HUES64 (cell line): ENCODE results near the gene TYW3.
"Not testable (repeated sequence)": the region's sequence is repeated elsewhere in the genome, so short reads cannot be mapped to it uniquely, and the experiment has no call there.

Source experiments
- H3K27ac ChIP-seq: 2 replicates; pipeline ENCODE4 v1.7.0; 2013; ENCODE audit warnings: low read depth, low read length, inconsistent platforms
- H3K27me3 ChIP-seq: 2 replicates; pipeline ENCODE4 v1.6.1; 2013; ENCODE audit warnings: mild to moderate bottlenecking, low read length; ENCODE audit not compliant: insufficient read depth
- H3K36me3 ChIP-seq: 2 replicates; pipeline ENCODE4 v1.6.1; 2013; ENCODE audit warnings: mild to moderate bottlenecking, low read length; ENCODE audit not compliant: insufficient read depth
- H3K4me1 ChIP-seq: 2 replicates; pipeline ENCODE4 v1.6.1; 2013; ENCODE audit warnings: mild to moderate bottlenecking, low read length, moderate library complexity; ENCODE audit not compliant: insufficient read depth
- H3K4me3 ChIP-seq: 2 replicates; pipeline ENCODE4 v1.5.1; 2013; ENCODE audit warnings: mild to moderate bottlenecking, low read length, moderate library complexity
- H3K9ac ChIP-seq: 2 replicates; pipeline ENCODE4 v1.6.1; 2013; ENCODE audit warnings: mild to moderate bottlenecking, low read depth, low read length
- H3K9me3 ChIP-seq: 2 replicates; pipeline ENCODE4 v1.6.1; 2013; ENCODE audit warnings: low read depth, low read length; ENCODE audit not compliant: insufficient read depth
- WGBS: fragments of 150-250, 120-280 bp; methylation state at CpG from one replicate; pipeline ENCODE4 v1.1.7; 2013; ENCODE audit warnings: missing lambda C conversion rate; 5-methylcytosine and 5-hydroxymethylcytosine counted together

The TYW3 gene

DNA sequence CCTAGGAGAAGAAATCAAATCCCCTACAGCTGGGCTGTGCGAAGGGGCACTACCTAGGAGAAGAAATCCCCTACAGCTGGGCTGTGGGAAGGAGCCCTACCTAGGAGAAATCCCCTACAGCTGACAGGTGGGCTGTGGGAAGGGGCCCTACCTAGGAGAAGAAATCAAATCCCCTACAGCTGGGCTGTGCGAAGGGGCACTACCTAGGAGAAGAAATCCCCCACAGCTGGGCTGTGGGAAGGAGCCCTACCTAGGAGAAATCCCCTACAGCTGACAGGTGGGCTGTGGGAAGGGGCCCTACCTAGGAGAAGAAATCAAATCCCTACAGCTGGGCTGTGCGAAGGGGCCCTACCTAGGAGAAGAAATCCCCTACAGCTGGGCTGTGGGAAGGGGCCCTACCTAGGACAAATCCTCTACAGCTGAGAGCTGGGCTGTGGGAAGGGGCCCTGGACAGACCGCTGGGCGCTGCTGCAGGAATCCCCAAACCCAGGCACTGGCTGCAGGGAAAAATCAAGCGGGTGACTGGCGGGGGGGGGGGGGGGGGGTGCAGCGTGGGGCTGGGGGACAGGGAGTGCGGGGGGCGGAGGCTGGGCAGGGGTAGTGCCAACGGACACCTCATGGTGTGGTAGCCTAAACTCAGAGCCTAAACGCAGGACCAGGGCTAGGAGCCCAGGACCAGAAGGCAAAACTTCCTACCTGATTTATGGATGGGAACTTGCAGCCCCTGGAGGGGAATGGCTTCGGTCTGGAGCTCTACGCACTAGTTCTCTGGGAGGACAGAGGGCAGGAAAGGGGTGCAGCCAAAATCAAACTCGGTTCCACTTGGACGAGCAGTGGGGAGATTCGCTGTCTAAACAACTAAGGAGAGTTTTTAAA lies 643 bp upstream of the TYW3 start:
- H3K36me3 ChIP-seq, result peaks cover 23% of the 10 kb centered on the region
- peak overlapping the region; percentile 95; the same call in 1 of the 2 replicates for H3K27ac ChIP-seq
- peak overlapping the region; percentile 85 for H3K4me3 ChIP-seq
- H3K9ac ChIP-seq, result peak overlapping the region; percentile 92
- not testable (repeated sequence) for H3K27me3 ChIP-seq, H3K9me3 ChIP-seq
- peaks cover 19% of the 10 kb centered on the region for H3K4me1 ChIP-seq
- WGBS, result 63% methylated on average over 10 of the region's 17 CpGs

GRCh38 chr1:74733604-74734484 lies 892 bp downstream of the TYW3 start:
- peak overlapping the region; percentile 85 for H3K4me3 ChIP-seq
- WGBS, result 69% methylated on average over 11 of the region's 11 CpGs
- H3K36me3 ChIP-seq, result peaks cover 33% of the 10 kb centered on the region
- peak overlapping the region; percentile 95 for H3K27ac ChIP-seq
- H3K4me1 ChIP-seq, result peaks cover 19% of the 10 kb centered on the region
- no peaks in the 10 kb centered on the region for H3K27me3 ChIP-seq
- peak overlapping the region; percentile 92 for H3K9ac ChIP-seq
- no peaks in the 10 kb centered on the region for H3K9me3 ChIP-seq

GRCh38 chr1:74737333-74737732 lies 4.4 kb downstream of the TYW3 start:
- H3K27me3 ChIP-seq, result no peaks in the 10 kb centered on the region
- H3K4me3 ChIP-seq, result no peak overlapping the region
- H3K9ac ChIP-seq, result no peak overlapping the region
- H3K9me3 ChIP-seq, result no peaks in the 10 kb centered on the region
- H3K36me3 ChIP-seq, result peaks cover 64% of the 10 kb centered on the region
- 87% methylated on average over 4 of the region's 4 CpGs for WGBS
- peaks cover 4% of the 10 kb centered on the region for H3K4me1 ChIP-seq
- no peak overlapping the region for H3K27ac ChIP-seq

- 92% methylated on average over 13 of the region's 13 CpGs for WGBS
- not testable (repeated sequence) for H3K9ac ChIP-seq, H3K9me3 ChIP-seq, H3K4me3 ChIP-seq, H3K27me3 ChIP-seq, H3K27ac ChIP-seq, H3K4me1 ChIP-seq
- H3K36me3 ChIP-seq, result peaks cover 80% of the 10 kb centered on the region
Measured at GRCh38 chr1:74740307-74740980, 7.5 kb downstream of the TYW3 start.

- not testable (repeated sequence) for H3K4me1 ChIP-seq, H3K27ac ChIP-seq, H3K9me3 ChIP-seq, H3K4me3 ChIP-seq, H3K27me3 ChIP-seq, H3K9ac ChIP-seq
- WGBS, result 98% methylated on average over 6 of the region's 6 CpGs
- peaks cover 73% of the 10 kb centered on the region for H3K36me3 ChIP-seq
Measured at GRCh38 chr1:74745247-74745646, 12.3 kb downstream of the TYW3 start.

GRCh38 chr1:74748960-74749359 lies 16.0 kb downstream of the TYW3 start:
- H3K4me3 ChIP-seq, result no peak overlapping the region
- 89% methylated on average over 1 of the region's 1 CpG for WGBS
- H3K9ac ChIP-seq, result no peak overlapping the region
- H3K27ac ChIP-seq, result no peak overlapping the region
- H3K9me3 ChIP-seq, result 0 out of 2 replicates have a peak, but pooled peaks cover 9% of the 10 kb centered on the region
- H3K36me3 ChIP-seq, result peaks cover 77% of the 10 kb centered on the region
- H3K27me3 ChIP-seq, result no peaks in the 10 kb centered on the region
- peaks cover 12% of the 10 kb centered on the region for H3K4me1 ChIP-seq

GRCh38 chr1:74753104-74753503 lies 20.2 kb downstream of the TYW3 start:
- no peak overlapping the region for H3K4me3 ChIP-seq
- H3K9me3 ChIP-seq, result peaks cover 10% of the 10 kb centered on the region
- H3K27ac ChIP-seq, result 0 out of 2 replicates have a peak overlapping the region, but pooled peaks have one; percentile 19
- 76% methylated on average over 2 of the region's 2 CpGs for WGBS
- peaks cover 12% of the 10 kb centered on the region for H3K4me1 ChIP-seq
- H3K36me3 ChIP-seq, result peaks cover 86% of the 10 kb centered on the region
- no peak overlapping the region for H3K9ac ChIP-seq
- no peaks in the 10 kb centered on the region for H3K27me3 ChIP-seq

GRCh38 chr1:74755475-74755874 lies 22.5 kb downstream of the TYW3 start:
- Histone ChIP-seq H3K27ac (no peak overlapping the region), H3K9me3 (peaks cover 10% of the 10 kb centered on the region), H3K4me1 (peaks cover 12% of the 10 kb centered on the region), H3K27me3 (no peaks in the 10 kb centered on the region), H3K36me3 (peaks cover 72% of the 10 kb centered on the region), H3K9ac (no peak overlapping the region), H3K4me3 (no peak overlapping the region)

- not testable (repeated sequence) for H3K27me3 ChIP-seq, H3K27ac ChIP-seq, H3K4me3 ChIP-seq, H3K9ac ChIP-seq
- WGBS, result 96% methylated on average over 2 of the region's 2 CpGs
- peaks cover 10% of the 10 kb centered on the region for H3K9me3 ChIP-seq
- peaks cover 12% of the 10 kb centered on the region for H3K4me1 ChIP-seq
- H3K36me3 ChIP-seq, result peaks cover 71% of the 10 kb centered on the region
Measured at GRCh38 chr1:74756650-74757049, 23.7 kb downstream of the TYW3 start.

DNA sequence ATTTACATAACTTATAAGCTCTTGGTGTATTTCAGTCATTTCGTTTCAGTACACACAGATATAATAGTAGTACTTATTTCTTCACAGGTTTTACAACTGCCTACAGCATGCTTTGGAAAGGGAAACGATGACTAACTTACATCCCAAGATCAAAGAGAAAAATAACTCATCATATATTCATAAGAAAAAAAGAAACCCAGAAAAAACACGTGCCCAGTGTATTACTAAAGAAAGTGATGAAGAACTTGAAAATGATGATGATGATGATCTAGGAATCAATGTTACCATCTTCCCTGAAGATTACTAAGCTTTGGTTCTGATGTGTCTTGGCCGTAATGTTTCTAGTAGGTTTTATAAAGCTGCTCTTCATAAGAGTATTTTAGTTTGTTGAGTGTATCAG lies 30.9 kb downstream of the TYW3 start:
- H3K9ac ChIP-seq, result no peak overlapping the region
- peaks cover 37% of the 10 kb centered on the region for H3K36me3 ChIP-seq
- 98% methylated on average over 4 of the region's 4 CpGs for WGBS
- H3K9me3 ChIP-seq, result no peaks in the 10 kb centered on the region
- no peak overlapping the region for H3K4me3 ChIP-seq
- no peak overlapping the region for H3K27ac ChIP-seq
- no peaks in the 10 kb centered on the region for H3K4me1 ChIP-seq
- H3K27me3 ChIP-seq, result no peaks in the 10 kb centered on the region

DNA sequence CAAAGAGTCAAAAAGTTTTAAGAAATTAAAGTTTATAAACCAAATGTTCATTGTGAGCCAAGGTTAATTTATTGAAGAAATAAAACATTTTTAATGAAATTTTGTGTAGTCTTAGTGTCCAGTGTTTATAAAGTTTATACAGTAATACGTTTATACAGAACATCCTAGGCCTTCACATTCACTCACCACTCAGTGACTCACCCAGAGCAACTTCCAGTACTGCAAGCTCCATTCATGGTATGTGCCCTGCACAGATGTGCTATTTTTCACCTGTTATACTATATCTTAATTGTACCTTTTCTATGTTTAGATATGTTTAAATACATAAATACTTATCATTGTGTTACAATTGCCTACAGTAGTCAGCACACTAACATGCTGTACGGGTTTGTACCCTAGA lies 33.6 kb downstream of the TYW3 start:
- Histone ChIP-seq H3K9ac (no peak overlapping the region), H3K36me3 (peaks cover 31% of the 10 kb centered on the region), H3K4me3 (no peak overlapping the region), H3K27ac (no peak overlapping the region), H3K4me1 (no peaks in the 10 kb centered on the region), H3K9me3 (no peaks in the 10 kb centered on the region), H3K27me3 (no peaks in the 10 kb centered on the region)
- 100% methylated on average over 2 of the region's 2 CpGs for WGBS
